ENCODE measurements around the gene ARHGAP20.

DNA sequence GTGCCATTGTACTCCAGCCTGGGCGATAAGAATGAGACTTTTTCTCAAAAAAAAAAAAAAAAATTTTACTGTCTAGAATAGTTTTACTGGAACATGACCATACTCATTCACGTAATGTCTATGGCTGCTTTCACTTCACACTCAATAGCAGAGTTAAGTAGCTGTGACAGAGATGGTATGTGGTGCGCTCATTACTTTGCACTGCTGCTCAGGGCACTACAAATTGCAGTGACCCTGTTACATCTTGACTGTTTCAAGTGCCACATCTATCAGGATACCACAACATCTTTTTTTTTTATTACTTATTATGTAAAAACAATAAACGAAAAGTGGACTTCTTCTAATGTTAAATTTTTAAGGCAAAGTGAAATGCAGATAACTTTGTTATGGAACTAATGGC is 110.3 kb downstream of the ARHGAP20 start:
- TF ChIP-seq, protein P1, sequence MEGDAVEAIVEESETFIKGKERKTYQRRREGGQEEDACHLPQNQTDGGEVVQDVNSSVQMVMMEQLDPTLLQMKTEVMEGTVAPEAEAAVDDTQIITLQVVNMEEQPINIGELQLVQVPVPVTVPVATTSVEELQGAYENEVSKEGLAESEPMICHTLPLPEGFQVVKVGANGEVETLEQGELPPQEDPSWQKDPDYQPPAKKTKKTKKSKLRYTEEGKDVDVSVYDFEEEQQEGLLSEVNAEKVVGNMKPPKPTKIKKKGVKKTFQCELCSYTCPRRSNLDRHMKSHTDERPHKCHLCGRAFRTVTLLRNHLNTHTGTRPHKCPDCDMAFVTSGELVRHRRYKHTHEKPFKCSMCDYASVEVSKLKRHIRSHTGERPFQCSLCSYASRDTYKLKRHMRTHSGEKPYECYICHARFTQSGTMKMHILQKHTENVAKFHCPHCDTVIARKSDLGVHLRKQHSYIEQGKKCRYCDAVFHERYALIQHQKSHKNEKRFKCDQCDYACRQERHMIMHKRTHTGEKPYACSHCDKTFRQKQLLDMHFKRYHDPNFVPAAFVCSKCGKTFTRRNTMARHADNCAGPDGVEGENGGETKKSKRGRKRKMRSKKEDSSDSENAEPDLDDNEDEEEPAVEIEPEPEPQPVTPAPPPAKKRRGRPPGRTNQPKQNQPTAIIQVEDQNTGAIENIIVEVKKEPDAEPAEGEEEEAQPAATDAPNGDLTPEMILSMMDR (conservative IDR thresholded peaks at IDR 0.05; ENCODE audit: low read depth in 2 of 2), result no peak
- TF ChIP-seq EZH2phosphoT487 (IDR thresholded peaks at IDR 0.05; ENCODE audit: unreplicated experiment) (no peak), STAT1 (IDR thresholded peaks at IDR 0.05; ENCODE audit: unreplicated experiment) (no peak), CREB1 (CRISPR knock-in tag; IDR thresholded peaks at IDR 0.05; ENCODE audit: low read depth) (no peak)
- TF ChIP-seq, protein P2, sequence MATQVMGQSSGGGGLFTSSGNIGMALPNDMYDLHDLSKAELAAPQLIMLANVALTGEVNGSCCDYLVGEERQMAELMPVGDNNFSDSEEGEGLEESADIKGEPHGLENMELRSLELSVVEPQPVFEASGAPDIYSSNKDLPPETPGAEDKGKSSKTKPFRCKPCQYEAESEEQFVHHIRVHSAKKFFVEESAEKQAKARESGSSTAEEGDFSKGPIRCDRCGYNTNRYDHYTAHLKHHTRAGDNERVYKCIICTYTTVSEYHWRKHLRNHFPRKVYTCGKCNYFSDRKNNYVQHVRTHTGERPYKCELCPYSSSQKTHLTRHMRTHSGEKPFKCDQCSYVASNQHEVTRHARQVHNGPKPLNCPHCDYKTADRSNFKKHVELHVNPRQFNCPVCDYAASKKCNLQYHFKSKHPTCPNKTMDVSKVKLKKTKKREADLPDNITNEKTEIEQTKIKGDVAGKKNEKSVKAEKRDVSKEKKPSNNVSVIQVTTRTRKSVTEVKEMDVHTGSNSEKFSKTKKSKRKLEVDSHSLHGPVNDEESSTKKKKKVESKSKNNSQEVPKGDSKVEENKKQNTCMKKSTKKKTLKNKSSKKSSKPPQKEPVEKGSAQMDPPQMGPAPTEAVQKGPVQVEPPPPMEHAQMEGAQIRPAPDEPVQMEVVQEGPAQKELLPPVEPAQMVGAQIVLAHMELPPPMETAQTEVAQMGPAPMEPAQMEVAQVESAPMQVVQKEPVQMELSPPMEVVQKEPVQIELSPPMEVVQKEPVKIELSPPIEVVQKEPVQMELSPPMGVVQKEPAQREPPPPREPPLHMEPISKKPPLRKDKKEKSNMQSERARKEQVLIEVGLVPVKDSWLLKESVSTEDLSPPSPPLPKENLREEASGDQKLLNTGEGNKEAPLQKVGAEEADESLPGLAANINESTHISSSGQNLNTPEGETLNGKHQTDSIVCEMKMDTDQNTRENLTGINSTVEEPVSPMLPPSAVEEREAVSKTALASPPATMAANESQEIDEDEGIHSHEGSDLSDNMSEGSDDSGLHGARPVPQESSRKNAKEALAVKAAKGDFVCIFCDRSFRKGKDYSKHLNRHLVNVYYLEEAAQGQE (IDR thresholded peaks at IDR 0.05; ENCODE audit: unreplicated experiment), result no peak

All from GM23338 (cell line).